ENCODE measurements around the gene RNF20. TPM values are rescaled to one million over a fixed set of nuclear protein-coding genes. Genes with fewer than 3 reads are reported as not detected.

Gene RNF20
- total RNA-seq, 2 donors from 2014 or later, result 24.1 to 36.7 TPM

- Histone ChIP-seq H3K9me3 (no peaks in the 10 kb centered on the region), H3K27me3 (replicated peaks; ENCODE audit: insufficient read depth) (no peaks in the 10 kb centered on the region), H3K36me3 (no peaks in the 10 kb centered on the region), H3K27ac (no peak overlapping the region), H3K4me1 (replicated peaks) (no peaks in the 10 kb centered on the region), H3K4me3 (no peak overlapping the region)
- intact Hi-C loops (cut with DNase I), result loop anchor here (10.0 kb wide), 1 partner anchor 133 kb away; the partner anchor contains the start of gene GRIN3A
- TF ChIP-seq CTCF (IDR thresholded peaks at IDR 0.05) (peak in 3 of 4 experiments; percentile 53 to 69 (median 59)), POLR2AphosphoS5 (IDR thresholded peaks at IDR 0.05) (no peak)
- DNase-seq (ENCODE audit: low spot score), result peak; percentile 12
- WGBS, result 17% methylated on average over 11 of the region's 11 CpGs
These were observed 68.5 kb downstream of the RNF20 start for GRCh38 chr9:101601904-101602765.

GRCh38 chr9:101604296-101604695 is 70.6 kb downstream of the RNF20 start:
- intact Hi-C loops (cut with DNase I), result loop anchor here (10.0 kb wide), 1 partner anchor 131 kb away; the partner anchor contains the start of gene GRIN3A
- no peak for DNase-seq (ENCODE audit: low spot score)
- Histone ChIP-seq H3K36me3 (no peaks in the 10 kb centered on the region), H3K27ac (no peak overlapping the region), H3K27me3 (replicated peaks; ENCODE audit: insufficient read depth) (no peaks in the 10 kb centered on the region), H3K4me3 (no peak overlapping the region), H3K4me1 (replicated peaks) (no peaks in the 10 kb centered on the region), H3K9me3 (no peaks in the 10 kb centered on the region)
- TF ChIP-seq CTCF (IDR thresholded peaks at IDR 0.05) (no peak), POLR2AphosphoS5 (IDR thresholded peaks at IDR 0.05) (no peak), POLR2A (IDR thresholded peaks at IDR 0.05) (no peak)
- WGBS, result 34% methylated on average over 2 of the region's 2 CpGs

- Histone ChIP-seq H3K27ac (no peak overlapping the region), H3K4me1 (replicated peaks) (no peaks in the 10 kb centered on the region), H3K4me3 (no peak overlapping the region), H3K36me3 (no peaks in the 10 kb centered on the region), H3K9me3 (no peaks in the 10 kb centered on the region), H3K27me3 (replicated peaks; ENCODE audit: insufficient read depth) (no peaks in the 10 kb centered on the region)
- intact Hi-C loops (cut with DNase I), result loop anchor here (10.0 kb wide), 1 partner anchor 129 kb away; the partner anchor contains the start of gene GRIN3A
- no peak for DNase-seq (ENCODE audit: low spot score)
- TF ChIP-seq POLR2AphosphoS5 (IDR thresholded peaks at IDR 0.05), result no peak
- no peak for TF ChIP-seq CTCF (IDR thresholded peaks at IDR 0.05)
- no peak for TF ChIP-seq POLR2A (IDR thresholded peaks at IDR 0.05)
- WGBS, result 87% methylated on average over 3 of the region's 3 CpGs
These were observed 71.9 kb downstream of the RNF20 start for GRCh38 chr9:101605547-101605946.

Small RNAs within 50 kb of the gene (small RNA-seq; reads per million reads assigned to genes)
- gene AL353621.1, result 0 reads per million in 2 donors

Other genes with a start within 250 kb of the RNF20 start
- not detected for gene BAAT, start 148.8 kb upstream of the RNF20 start, total RNA-seq
- 10 to 100 TPM; 10.3 to 12.5 TPM for gene MRPL50, start 135.2 kb upstream of the RNF20 start, total RNA-seq
- gene ZNF189, start 135.0 kb upstream of the RNF20 start, total RNA-seq, result 10 to 100 TPM; 20.9 to 31.4 TPM
- gene ALDOB, start 98.1 kb upstream of the RNF20 start, total RNA-seq, result not detected
- gene PPP3R2, start 61.1 kb downstream of the RNF20 start, total RNA-seq, result 1 to 10 TPM in 1 of 2 donors, not detected in 1; 3.3 TPM
- gene GRIN3A, start 204.8 kb downstream of the RNF20 start, total RNA-seq, result 1 to 10 TPM in 1 of 2 donors, under 1 TPM in 1; 0.80 to 1.5 TPM